HG03457 (cell line): ENCODE results near the gene SMG6.
A peak's percentile ranks its signal among the peaks of the same experiment; 100 is the strongest.
"Not testable (repeated sequence)": the region's sequence is repeated elsewhere in the genome, so short reads cannot be mapped to it uniquely, and the experiment has no call there.

Experiments used
- ATAC-seq: cut with Tn5 transposase; IDR thresholded peaks from one replicate; pipeline ENCODE4 v1.9.1; 2021; ENCODE audit warnings: moderate number of reproducible peaks; ENCODE audit not compliant: unreplicated experiment

SMG6 gene

DNA sequence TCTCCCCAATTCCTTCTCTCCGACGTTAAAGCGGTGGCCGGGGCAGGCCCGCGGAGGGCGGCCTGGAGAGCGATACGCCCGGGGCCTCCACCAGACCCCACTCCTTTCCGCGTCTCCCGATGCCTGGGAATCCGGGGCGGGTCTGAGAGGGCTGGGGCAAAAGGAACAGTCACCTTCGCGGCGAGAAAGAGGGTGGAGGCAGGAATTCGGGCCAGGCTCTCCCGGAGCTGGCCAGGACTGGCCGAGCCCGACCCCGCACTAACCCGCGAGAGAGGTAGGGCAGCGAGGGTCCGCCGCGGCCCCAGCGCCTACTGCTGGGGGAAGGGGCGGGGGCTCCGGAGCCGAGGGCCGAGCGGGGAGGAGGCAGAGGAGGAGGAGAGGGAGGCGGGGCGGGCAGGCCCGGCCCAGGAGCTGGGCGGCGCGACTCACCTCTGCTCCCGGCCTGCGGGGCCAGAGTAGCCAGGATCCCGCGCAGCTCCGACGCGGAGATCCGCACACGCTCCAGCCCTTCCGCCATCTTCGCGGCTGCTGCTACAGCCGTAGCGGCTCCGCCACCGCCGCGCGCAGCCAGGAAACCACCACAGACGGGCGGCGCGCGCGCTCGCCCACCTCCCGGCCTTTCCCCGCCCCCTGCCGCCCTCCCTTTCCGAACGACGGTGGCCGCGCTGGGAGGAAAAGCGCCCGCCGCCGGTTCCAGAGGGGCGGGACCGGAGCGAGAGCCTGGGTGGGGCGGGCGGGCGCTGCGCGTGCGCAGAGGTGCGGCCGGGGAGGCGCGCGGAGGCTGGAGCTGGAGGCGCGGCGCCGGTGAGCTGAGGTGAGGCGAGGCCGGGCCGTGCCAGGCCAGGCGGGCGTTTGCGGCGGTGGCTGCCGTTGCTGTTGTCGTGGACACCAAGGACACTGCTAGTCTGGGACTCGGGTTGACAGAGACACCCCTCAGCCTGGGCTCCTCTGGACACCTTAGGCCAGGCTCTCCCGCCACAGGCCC is at the start of gene SMG6, which contains the start of gene SRR:
Gene SMG6, minus strand, starts transcription at position 582 of the 985 bp plus-strand sequence. Its CDS starts 65 bp downstream, at position 517.
Gene SRR, plus strand, starts transcription at position 747 of the 985 bp plus-strand sequence. CDS start 11,611 bp downstream, outside the sequence.
- peak; percentile 72 for ATAC-seq

DNA sequence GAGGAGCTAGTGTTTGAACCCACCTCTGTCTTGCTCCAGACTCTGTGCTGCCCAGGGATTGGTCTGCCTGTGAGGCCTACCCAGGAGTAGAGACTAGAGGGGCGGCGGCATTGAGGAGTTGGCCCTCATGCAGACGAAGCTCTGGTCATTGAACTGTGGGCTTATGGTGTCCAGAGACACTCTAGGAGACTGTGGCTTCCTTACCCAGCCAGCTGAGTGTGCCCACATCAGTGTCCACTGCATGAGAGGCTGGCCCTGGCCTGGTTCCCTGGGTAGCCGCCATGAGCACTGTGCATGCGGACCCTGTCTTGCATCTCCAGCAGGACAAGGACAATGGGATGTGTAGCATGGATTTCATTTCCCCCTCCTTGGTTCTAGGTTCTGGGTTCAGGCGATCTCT is 47.7 kb upstream of the SMG6 start:
- no peak for ATAC-seq

DNA sequence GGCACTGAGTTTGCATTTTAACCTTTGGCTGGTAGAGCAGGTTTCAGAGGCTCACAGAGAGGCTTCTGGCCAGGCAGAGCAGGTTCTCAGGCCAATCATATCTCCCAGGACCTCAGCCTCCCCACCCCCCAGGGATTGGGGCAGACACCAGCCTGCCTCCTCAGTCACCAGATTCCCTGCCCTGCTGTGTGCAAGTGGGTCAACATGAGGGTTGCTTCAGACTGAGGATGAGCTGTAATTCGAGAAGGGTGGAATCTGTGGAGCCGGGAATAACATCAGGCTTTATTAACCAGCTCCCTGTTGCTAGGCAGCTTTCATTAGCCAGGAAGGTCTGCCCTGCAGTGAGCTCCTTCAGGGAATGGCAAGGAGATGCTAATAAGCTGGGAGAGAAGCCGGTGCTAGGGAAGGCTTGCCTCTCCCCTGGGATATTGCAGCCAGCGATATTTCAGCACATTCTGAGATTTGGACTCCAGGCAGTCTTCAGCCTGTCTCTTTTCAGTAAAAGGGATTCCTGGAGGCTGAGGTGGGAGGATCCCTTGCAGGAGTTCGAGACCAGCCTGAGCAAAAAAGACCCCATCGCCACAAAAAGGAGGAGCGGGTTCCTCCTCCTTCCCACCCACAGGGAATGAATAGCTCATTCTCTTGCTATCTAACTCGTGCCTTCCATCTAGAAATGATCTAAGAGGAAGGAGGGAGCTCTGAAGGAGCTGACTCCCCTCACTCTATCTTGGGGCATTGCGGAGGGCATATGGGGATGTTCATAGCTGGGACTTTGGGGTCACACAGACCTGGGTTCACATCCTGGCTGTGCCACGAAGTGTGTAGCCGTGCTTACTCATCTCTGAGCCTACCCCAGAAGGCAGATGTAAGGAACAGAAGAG is 44.5 kb upstream of the SMG6 start:
- ATAC-seq, result no peak

DNA sequence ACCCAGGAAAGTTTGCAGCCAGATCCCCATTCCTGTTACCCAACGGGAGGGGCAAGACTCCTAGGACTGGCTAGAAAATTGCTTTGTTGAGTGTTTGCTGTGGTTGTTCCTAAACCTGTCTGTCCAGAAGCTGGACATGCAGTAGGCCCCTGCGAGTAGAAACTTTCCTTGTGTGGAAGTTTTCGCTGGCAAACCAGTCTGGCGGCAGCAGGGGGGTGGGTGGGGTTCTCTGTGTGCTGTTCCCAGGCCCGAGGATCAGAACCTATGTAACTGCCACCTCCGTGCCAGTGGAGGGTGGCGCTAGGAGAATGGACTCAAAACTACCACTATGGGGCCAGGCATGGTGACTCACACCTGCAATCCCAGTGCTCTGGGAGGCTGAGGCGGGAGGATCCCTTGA is 42.9 kb upstream of the SMG6 start:
- ATAC-seq, result no peak

DNA sequence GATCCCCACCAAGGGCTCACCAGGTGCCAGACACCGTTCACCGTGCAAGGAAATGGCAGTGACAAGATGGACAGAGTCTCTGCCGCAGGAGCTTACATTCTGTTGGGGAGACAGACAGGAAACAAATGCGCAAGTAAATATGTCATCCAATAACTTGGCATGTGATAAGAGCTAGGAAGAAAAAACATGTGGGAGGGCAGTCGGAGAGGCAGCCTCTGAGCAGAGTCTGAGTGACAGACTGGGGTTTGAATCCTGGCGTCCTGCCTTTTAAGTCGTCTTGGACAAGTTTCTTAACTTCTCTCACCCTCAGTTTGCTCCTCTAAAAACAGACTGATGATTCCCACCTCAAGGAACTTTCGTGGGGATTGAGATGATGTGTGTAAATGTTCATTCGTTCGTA is 40.9 kb upstream of the SMG6 start:
- no peak for ATAC-seq

DNA sequence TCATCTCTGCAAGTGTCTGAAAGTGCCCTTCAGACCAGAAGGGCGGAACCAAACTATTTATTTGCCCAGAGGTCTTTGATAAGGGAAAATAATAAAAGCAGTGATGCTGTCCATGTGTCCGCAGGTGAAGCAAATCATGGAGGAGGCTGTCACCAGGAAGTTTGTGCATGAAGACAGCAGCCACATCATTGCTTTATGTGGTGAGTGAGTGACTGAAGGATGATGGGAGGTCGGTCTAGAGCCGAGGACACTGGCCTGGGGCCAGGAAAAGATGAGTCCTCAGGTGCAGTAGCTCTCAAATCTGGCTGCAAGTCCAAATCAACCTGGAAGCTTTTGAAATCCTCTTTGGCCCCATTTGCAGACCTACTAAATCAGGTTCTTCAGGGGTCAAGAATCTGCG is 39.8 kb upstream of the SMG6 start:
- no peak for ATAC-seq

DNA sequence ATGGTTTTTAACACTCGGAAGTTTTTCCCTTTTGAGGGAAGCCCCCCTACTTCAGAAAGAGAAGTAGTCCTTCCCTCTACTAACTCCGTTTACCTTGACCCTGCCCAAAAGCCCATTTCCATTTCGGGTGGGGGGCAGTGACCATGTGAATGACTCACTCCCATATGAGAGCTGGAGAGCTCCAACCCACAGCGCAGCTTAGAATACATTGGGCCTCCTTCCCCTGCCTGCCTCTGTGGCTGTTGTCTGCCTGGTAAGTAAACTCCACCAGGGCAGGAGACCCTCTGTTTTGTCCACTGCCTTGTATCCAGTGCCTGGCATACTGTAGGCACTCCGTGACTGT is 34.7 kb upstream of the SMG6 start:
- no peak for ATAC-seq

DNA sequence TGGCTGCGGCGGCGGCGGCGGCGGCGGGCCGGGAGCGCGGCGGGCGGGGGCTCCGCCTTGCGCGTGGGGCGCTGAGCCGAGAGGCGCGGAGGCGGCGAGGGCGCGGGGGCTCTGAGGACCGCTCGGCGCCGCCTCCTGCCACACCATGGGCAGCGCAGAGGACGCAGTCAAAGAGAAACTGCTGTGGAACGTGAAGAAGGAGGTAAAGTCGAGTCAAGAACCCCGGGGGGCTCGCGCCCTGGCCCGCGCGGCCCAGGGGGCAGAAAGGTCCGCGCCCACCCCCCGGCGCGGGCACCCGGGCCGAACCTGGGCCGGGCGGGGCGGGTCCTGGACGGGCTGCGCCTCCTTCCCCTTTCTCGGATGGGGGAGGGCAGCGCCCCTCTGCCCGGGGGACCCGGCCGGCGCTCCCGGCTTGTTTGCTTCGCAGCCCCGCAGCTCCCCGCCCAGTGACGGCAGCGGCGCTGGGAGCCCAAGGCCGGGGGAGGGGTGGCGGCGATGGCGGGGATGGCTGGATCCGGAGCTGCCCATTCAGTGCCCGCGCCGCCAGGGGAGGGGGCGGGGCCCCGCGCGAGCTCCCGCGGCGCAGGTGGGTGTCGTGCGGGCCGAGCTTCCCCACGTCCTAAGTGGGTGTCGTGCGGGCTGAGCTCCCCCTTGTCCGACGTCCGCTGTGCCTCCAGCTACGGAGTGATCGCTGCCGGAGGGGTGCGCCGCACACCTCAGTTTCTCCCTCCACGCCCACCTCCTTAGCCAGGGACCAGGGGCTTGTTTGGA is 34.1 kb upstream of the SMG6 start:
- ATAC-seq, result no peak

DNA sequence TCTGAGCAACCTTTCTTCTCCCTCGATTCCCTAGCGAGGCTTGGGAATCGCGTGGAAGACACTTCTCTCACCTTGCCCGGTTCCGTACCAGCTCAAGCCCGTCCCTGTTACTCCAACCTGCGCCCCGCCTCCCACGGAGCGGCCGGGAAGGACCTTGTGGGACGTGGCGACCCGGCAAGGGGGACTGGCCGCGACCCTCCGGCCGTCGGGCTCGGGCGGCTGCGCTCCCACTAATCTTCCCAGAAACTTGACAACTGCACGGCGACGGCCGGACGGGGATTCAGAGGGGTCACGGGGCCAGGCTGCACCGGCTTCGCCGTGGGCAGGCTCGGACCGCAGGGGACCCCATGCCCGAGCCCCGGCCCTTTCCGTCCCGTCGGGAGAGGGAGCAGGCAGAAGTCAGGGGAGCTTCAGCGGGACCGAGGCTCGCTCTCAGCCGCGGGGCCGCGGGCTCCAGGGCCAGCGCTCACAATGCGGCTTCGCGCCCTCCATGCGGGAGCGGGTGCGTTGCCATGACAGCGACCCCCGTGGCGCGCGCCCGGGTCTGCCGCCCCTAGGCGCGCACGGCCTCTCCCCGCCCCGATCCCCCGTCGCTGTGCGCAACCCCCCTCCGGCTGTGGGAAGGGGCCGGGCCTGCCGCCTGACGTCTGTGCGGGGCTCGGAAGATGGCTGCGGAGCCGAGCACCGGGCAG is 33.4 kb upstream of the SMG6 start, which contains the start of gene SGSM2:
Gene SGSM2, plus strand, starts transcription at position 650 of the 692 bp plus-strand sequence. CDS start 188 bp downstream, outside the sequence.
- ATAC-seq, result peak; percentile 13

DNA sequence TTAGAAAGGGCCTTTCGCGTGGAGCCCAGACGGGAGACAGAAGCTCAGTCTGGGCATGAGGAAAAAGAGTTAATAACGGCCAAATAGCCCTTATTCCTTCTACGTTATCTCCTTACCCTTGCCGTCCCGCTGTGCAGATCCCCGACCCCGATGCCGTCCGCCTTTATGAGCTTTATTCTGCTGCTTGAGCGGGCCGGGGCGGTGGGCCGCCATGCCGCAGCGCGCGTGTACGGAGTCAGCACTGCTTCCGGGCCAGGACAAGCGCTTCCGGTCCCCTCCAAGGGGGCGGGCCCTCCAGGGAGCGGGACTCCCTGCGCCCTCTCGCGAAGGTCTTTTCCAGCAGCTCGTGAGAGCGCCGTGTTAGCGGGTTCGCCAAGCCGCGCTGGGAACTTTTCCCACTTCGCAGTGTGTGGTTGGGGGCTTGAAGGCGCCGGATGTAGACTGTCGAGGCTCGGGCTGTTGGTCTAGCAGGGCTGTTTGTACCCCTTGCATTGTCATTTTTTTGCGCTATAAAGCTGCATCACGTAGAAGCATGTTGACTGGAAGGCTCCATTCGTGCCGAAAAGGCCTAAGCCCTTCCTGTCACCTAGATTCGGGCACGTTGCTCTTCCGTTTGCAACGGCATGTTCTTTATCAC is 32.7 kb upstream of the SMG6 start, which contains the start of gene TSR1:
Gene TSR1, minus strand, starts transcription at position 243 of the 637 bp plus-strand sequence. Its CDS starts 30 bp downstream, at position 213.
- ATAC-seq, result peak; percentile 75

DNA sequence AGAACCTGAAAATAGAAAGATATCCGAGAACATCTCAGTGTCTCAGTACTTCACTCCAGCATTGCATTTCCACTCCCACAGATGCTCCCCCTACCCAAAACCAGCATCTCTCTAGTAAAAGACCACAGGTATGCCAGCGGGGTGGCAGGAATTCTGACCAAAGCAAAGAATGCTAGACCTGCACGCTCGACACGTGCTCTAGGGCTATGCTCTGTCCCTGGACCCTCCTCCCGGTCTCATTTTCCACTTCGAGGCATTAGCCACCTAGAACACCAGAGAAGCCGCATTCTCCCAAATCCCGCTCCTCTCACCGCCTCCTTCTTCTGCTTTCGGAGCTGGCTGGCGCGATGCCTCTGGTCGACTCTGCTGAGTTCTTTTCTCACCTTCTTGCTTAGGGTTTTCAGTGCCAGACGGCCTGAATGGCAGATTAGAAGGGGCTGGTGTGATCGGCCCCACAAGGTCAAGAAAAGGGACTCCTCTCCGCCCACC is 32.2 kb upstream of the SMG6 start:
- peak; percentile 7 for ATAC-seq

DNA sequence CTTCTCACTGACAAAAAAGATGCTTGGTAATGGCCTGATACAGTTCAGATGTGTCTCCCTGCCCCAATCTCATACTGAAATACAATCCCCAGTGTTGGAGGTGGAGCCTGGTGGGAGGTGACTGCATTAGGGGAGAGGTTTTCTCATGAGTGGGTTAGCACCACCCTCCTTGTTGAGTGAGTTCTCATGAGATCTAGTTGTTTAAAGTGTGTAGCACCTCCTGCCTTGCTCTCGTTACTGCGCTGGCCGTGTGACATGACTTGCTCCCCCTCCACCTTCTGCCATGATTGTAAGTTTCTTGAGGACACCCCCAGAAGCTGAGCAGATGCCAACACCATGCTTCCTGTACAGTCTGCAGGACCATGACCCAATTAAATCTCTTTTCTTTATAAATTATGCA is 27.7 kb upstream of the SMG6 start:
- ATAC-seq, result no peak

DNA sequence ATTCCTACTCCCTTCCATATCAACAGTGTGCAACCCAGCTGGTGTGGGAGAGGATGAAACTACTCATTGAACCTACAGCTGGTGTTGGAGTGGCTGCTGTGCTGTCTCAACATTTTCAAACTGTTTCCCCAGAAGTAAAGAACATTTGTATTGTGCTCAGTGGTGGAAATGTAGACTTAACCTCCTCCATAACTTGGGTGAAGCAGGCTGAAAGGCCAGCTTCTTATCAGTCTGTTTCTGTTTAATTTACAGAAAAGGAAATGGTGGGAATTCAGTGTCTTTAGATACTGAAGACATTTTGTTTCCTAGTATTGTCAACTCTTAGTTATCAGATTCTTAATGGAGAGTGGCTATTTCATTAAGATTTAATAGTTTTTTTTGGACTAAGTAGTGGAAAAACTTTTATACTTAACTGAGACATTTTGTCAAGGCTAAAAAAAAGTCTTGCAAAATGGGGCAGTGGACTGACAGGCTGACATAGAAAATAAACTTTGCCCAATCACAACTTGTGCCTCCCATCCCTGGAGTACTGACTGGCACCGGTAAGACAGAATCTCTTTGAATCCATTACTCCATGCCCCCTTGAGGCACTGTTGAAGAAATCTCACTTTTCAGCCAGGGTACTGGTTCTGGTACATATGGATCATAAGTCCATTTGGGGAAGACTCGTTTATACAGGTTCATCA is 20.2 kb upstream of the SMG6 start:
- ATAC-seq, result no peak

DNA sequence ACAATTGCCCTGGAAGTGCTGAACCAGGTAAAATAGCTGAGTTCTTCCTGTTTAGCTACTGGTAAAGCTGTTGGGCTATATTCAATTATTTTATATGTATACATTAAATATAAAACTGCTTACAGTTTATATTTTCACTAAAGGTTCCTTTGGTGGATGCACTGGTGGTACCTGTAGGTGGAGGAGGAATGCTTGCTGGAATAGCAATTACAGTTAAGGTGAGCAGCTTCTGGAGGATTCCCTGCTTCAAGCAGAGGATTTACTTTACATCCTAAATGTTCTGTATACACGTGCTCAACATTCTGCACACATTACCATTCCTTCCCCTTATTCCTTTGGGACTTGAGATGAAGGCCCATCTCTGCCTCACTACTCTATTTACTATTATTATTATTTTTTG is 17.8 kb upstream of the SMG6 start:
- no peak for ATAC-seq

DNA sequence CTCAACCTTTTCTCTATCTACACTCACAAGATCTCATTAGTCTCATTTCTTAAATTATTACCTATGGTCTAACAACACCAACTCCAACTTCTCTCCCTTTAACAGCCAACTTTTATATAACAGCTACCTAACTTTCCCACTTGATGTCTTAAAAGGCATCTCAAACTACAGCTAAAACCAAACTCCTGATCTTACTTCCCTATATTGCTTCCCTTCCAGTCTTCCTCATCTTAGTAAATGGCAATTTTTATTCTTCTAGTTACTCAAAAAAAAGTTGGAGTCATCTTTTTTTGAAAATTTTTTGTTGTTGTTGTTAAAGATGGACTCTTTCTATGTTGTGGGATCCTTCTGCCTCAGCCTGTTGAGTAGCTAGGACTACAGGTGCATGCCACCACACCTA is 15.5 kb upstream of the SMG6 start:
- no peak for ATAC-seq

DNA sequence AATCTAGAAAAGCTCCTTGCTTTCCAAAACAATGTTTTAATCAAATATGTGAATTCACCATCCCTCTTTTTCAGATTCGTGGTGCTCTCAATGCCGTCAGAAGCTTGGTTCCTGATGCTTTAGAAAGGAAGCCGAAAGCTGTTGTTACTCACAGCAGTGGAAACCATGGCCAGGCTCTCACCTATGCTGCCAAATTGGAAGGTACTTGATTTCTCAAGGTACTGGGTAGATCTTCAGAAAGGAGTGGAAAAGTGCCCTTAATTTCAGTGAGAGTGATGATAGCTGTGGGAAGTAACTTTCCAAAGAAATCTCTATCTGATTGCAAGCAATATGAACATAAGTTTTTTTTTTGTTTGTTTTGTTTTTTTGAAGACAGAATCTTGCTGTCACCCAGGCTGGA is 14.2 kb upstream of the SMG6 start:
- no peak for ATAC-seq

DNA sequence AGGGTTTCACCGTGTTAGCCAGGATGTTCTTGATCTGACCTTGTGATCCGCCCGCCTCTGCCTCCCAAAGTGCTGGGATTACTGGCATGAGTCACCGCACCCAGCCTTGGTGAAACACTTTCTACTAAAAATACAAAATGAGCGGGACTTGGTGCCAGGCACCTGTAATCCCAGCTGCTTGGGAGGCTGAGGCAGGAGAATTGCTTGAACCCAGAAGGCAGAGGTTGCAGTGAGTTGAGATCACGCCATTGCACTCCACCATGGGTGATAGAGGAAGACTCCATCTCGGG is 13.3 kb upstream of the SMG6 start:
- ATAC-seq, result not testable (repeated sequence)

DNA sequence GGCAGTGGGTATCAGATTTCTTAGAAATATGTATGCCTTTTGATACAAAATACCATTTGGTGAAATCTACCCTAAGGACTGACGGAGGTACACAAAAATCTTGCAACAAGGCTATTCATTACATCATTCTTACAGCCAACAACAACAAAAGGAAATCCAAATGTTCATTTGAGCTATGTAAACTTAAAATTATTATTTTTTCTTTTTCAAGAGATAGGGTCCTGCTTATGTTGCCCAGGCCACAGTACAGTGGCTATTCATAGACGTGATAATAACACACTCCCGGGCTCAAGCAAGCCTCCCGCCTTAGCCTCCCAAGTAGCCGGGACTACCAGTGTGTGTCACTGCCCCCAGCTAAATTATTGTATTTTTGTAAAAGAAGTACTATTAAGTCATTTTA is 9.2 kb upstream of the SMG6 start:
- ATAC-seq, result no peak
